BLaER1 treated with 17β-estradiol and CSF1 and Interleukin-3, amounts not matched to agents 10 nM and 100 nM (cell line): Measurements from ENCODE around the gene PKLR.

Experiments
- H3K27ac ChIP-seq, 11 experiments: shearing (Covaris generic); formaldehyde crosslinking; 2 replicates each; pipeline ENCODE4 v1.8.1; 2022
- H3K27me3 ChIP-seq, 11 experiments: shearing (Covaris generic); formaldehyde crosslinking; 2 replicates each; pipeline ENCODE4 v1.8.1; 2022
- H3K36me3 ChIP-seq, 11 experiments: shearing (Covaris generic); formaldehyde crosslinking; 2 replicates each; pipeline ENCODE4 v1.8.1; 2022
- H3K4me1 ChIP-seq, 10 experiments: shearing (Covaris generic); formaldehyde crosslinking; 2 replicates each; pipeline ENCODE4 v1.8.1; 2022
- H3K4me2 ChIP-seq, 11 experiments: shearing (Covaris generic); formaldehyde crosslinking; 2 replicates each; pipeline ENCODE4 v1.8.1; 2022
- H3K4me3 ChIP-seq, 10 experiments: shearing (Covaris generic); formaldehyde crosslinking; 2 replicates each; pipeline ENCODE4 v1.8.1; 2022
- H3K9ac ChIP-seq, 11 experiments: shearing (Covaris generic); formaldehyde crosslinking; 2 replicates each; pipeline ENCODE4 v1.8.1; 2022
- H3K9me3 ChIP-seq, 11 experiments: shearing (Covaris generic); formaldehyde crosslinking; replicated peaks in 1 of 11; 2 replicates each; pipeline ENCODE4 v1.8.1; 2022
- H4K20me1 ChIP-seq, 11 experiments: shearing (Covaris generic); formaldehyde crosslinking; 2 replicates each; pipeline ENCODE4 v1.8.1; 2022
- Cebpa-rat ChIP-seq, 11 experiments: shearing (Covaris generic); IDR thresholded peaks; 2 replicates each; pipeline ENCODE4 v1.8.1; 2022

PKLR gene

GRCh38 chr1:155261852-155262673, 39.2 kb downstream of the PKLR start, which contains the start of gene SCAMP3:
TSS of gene SCAMP3 (minus strand) at chr1:155262360. CDS start at chr1:155262151, 209 bp downstream.
- peak within 1 kb of the TSS; percentile 62 to 85 (median 79) for H3K27ac ChIP-seq
- H3K9me3 ChIP-seq = no peaks in the 10 kb centered on the region
- H3K36me3 ChIP-seq = peaks cover 73 to 85% (median 78%) of the 10 kb centered on the region in 11 experiments
- peak within 1 kb of the TSS; percentile 77 to 92 (median 86) for H3K9ac ChIP-seq
- no peak for TF ChIP-seq Cebpa-rat (IDR thresholded peaks at IDR 0.05)
- peaks cover 14 to 28% (median 22%) of the 10 kb centered on the region in 10 experiments for H3K4me1 ChIP-seq
- H4K20me1 ChIP-seq = peaks cover 0 to 33% (median 13%) of the 10 kb centered on the region in 11 experiments; a peak in 13 of 22 replicates
- no peaks in the 10 kb centered on the region for H3K27me3 ChIP-seq
- H3K4me3 ChIP-seq = peak within 1 kb of the TSS; percentile 80 to 99 (median 89)
- peak within 1 kb of the TSS; percentile 85 to 99 (median 96) for H3K4me2 ChIP-seq

- peaks cover 14 to 30% (median 23%) of the 10 kb centered on the region in 10 experiments for H3K4me1 ChIP-seq
- TF ChIP-seq Cebpa-rat (IDR thresholded peaks at IDR 0.05) = no peak
- H4K20me1 ChIP-seq = peaks cover 0 to 30% (median 8%) of the 10 kb centered on the region in 11 experiments; a peak in 12 of 22 replicates
- H3K27me3 ChIP-seq = no peaks in the 10 kb centered on the region
- H3K4me3 ChIP-seq = peak overlapping the region; percentile 80 to 99 (median 89)
- H3K36me3 ChIP-seq = peaks cover 73 to 85% (median 78%) of the 10 kb centered on the region in 11 experiments
- H3K4me2 ChIP-seq = peak overlapping the region; percentile 85 to 99 (median 96)
- H3K9ac ChIP-seq = peak overlapping the region; percentile 77 to 92 (median 86)
- no peaks in the 10 kb centered on the region for H3K9me3 ChIP-seq
- H3K27ac ChIP-seq = peak overlapping the region; percentile 62 to 85 (median 79)
Measured at GRCh38 chr1:155261493-155261851, 39.8 kb downstream of the PKLR start.

- peaks cover 62 to 78% (median 67%) of the 10 kb centered on the region in 11 experiments for H3K36me3 ChIP-seq
- H3K4me1 ChIP-seq = peaks cover 24 to 42% (median 34%) of the 10 kb centered on the region in 10 experiments
- H3K9me3 ChIP-seq = no peaks in the 10 kb centered on the region
- no peak for TF ChIP-seq Cebpa-rat (IDR thresholded peaks at IDR 0.05)
- H3K27me3 ChIP-seq = no peaks in the 10 kb centered on the region
- H3K9ac ChIP-seq = peak overlapping the region in 10 of 11 experiments; percentile 77 to 92 (median 86); a peak in 15 of 22 replicates
- H3K4me2 ChIP-seq = peak overlapping the region; percentile 85 to 99 (median 96)
- peak overlapping the region in 6 of 10 experiments; percentile 1 to 99 (median 90); a peak in 7 of 20 replicates for H3K4me3 ChIP-seq
- H3K27ac ChIP-seq = no peak overlapping the region
- H4K20me1 ChIP-seq = peaks cover 0 to 37% (median 6%) of the 10 kb centered on the region in 11 experiments; a peak in 10 of 22 replicates
Measured at GRCh38 chr1:155260276-155260675, 41.0 kb downstream of the PKLR start.

- H3K4me2 ChIP-seq = peak overlapping the region; percentile 90 to 100 (median 100)
- no peaks in the 10 kb centered on the region for H3K9me3 ChIP-seq
- H4K20me1 ChIP-seq = peaks cover 0 to 32% (median 4%) of the 10 kb centered on the region in 11 experiments; a peak in 10 of 22 replicates
- H3K4me1 ChIP-seq = peaks cover 47 to 62% (median 55%) of the 10 kb centered on the region in 10 experiments
- peak overlapping the region; percentile 72 to 92 (median 83); a peak in 21 of 22 replicates for H3K9ac ChIP-seq
- no peaks in the 10 kb centered on the region for H3K27me3 ChIP-seq
- H3K4me3 ChIP-seq = peak overlapping the region; percentile 68 to 85 (median 74); a peak in 17 of 20 replicates
- peak overlapping the region in 10 of 11 experiments; percentile 69 to 88 (median 79); a peak in 16 of 22 replicates for H3K27ac ChIP-seq
- TF ChIP-seq Cebpa-rat (IDR thresholded peaks at IDR 0.05) = no peak
- peaks cover 36 to 52% (median 40%) of the 10 kb centered on the region in 11 experiments for H3K36me3 ChIP-seq
Measured at GRCh38 chr1:155256058-155256852, 45.0 kb downstream of the PKLR start.

- Histone ChIP-seq H3K9ac (peak within 1 kb of the TSS; percentile 72 to 92 (median 83)), H4K20me1 (peaks cover 0 to 24% (median 3%) of the 10 kb centered on the region in 11 experiments; a peak in 9 of 22 replicates), H3K4me2 (peak within 1 kb of the TSS; percentile 90 to 100 (median 100)), H3K27ac (peak within 1 kb of the TSS; percentile 69 to 88 (median 78)), H3K27me3 (no peaks in the 10 kb centered on the region), H3K4me1 (peaks cover 44 to 59% (median 53%) of the 10 kb centered on the region in 10 experiments), H3K9me3 (no peaks in the 10 kb centered on the region), H3K4me3 (peak within 1 kb of the TSS; percentile 68 to 85 (median 74)), H3K36me3 (peaks cover 35 to 48% (median 39%) of the 10 kb centered on the region in 11 experiments)
- TF ChIP-seq Cebpa-rat (IDR thresholded peaks at IDR 0.05) = no peak
Measured at GRCh38 chr1:155255243-155256007, 45.8 kb downstream of the PKLR start, which contains the start of gene ENTREP3. TSS of gene ENTREP3 (minus strand) at chr1:155255483. CDS start at chr1:155254877, 606 bp downstream.

- H3K9ac ChIP-seq = peak overlapping the region; percentile 72 to 92 (median 83)
Measured at GRCh38 chr1:155254714-155255242, 46.5 kb downstream of the PKLR start.

GRCh38 chr1:155254228-155254713, 47.0 kb downstream of the PKLR start:
- Histone ChIP-seq H3K9ac (peak overlapping the region; percentile 72 to 92 (median 83)), H3K9me3 (no peaks in the 10 kb centered on the region), H3K4me2 (peak overlapping the region; percentile 90 to 100 (median 100)), H3K36me3 (peaks cover 25 to 37% (median 28%) of the 10 kb centered on the region in 11 experiments), H3K4me3 (peak overlapping the region; percentile 68 to 85 (median 74)), H3K27me3 (no peaks in the 10 kb centered on the region), H3K4me1 (peaks cover 47 to 64% (median 57%) of the 10 kb centered on the region in 10 experiments), H4K20me1 (peaks cover 0 to 15% (median 0%) of the 10 kb centered on the region in 11 experiments; a peak in 5 of 22 replicates), H3K27ac (peak overlapping the region in 9 of 11 experiments; percentile 69 to 81 (median 78); a peak in 17 of 22 replicates)
- TF ChIP-seq Cebpa-rat (IDR thresholded peaks at IDR 0.05) = no peak

More at GRCh38 chr1:155254714-155255242, 46.5 kb downstream of the PKLR start:
- Histone ChIP-seq H3K4me2 (peak overlapping the region; percentile 90 to 100 (median 100)), H4K20me1 (peaks cover 0 to 18% (median 0%) of the 10 kb centered on the region in 11 experiments; a peak in 5 of 22 replicates), H3K4me1 (peaks cover 45 to 59% (median 54%) of the 10 kb centered on the region in 10 experiments), H3K36me3 (peaks cover 29 to 42% (median 33%) of the 10 kb centered on the region in 11 experiments), H3K27ac (peak overlapping the region; percentile 69 to 88 (median 78); a peak in 21 of 22 replicates), H3K9me3 (no peaks in the 10 kb centered on the region), H3K27me3 (no peaks in the 10 kb centered on the region), H3K4me3 (peak overlapping the region; percentile 68 to 85 (median 74))
- TF ChIP-seq Cebpa-rat (IDR thresholded peaks at IDR 0.05) = no peak
